Measurements from ENCODE around the gene FNDC3B.

The FNDC3B gene

GRCh38 chr3:172371544-172371943 lies 332.2 kb downstream of the FNDC3B start:
- DNase-seq (ENCODE audit: low spot score): no peak

DNA sequence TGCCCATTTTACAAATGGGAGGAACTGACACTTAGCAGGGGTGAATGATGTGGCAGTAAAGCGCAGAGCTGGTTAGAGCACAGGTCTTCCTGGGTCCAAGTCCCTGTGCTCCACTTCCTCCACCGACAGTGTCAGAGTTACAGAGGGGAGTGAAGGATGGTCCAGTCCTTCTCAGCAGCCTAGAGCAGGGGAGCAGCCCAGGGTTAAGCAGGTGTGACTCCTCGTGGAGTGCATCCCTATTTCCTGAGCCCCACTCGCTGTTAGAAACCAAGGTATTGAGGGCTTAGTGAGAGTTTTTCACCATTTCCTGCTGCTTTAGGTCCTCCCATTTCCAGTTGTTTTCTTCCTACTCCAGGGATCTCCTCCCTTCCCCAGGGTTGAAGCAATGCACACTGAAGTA lies 333.5 kb downstream of the FNDC3B start:
- no peak for DNase-seq (ENCODE audit: low spot score)

DNA sequence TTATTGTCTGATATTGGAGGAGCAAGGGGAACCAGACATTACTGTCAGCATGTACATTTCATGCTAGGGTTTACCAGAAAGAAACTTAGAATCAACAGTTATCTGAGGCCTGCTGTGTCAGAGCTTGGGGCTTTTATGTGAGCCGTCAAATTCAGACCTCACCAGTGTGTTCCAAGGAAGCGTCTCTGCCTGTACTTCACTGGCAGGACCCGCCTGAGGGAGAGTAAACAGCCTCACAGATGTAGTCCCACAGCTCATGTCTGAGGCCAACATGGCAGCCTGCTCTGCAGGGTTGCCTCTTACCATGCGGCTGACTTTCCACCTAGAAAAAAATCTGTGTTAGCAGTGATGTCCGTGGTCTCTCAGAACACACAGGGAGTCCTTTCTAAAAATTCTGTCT lies 334.5 kb downstream of the FNDC3B start:
- DNase-seq (ENCODE audit: low spot score): no peak

- no peak for DNase-seq (ENCODE audit: low spot score)
Observed at GRCh38 chr3:172375206-172375850, 335.9 kb downstream of the FNDC3B start.

DNA sequence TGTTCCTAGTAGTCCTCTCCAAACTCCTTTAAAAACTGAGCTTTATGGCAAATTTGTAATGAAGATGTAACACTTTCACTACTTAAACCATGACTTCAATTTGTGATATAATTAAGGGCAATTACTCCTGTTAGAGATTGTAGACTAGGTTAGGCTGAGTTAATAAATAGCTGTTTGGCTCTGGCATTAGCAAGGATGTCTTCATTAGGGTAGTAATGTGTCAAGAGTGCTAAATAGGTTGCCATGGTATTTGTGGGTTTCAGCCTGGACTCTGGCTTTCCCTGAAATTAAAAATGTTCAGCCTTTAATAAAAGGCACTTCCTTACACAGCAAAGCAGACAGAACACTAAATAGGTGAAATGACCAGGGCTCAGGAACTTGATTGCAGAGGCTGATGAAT lies 337.0 kb downstream of the FNDC3B start:
- DNase-seq (ENCODE audit: low spot score): no peak

DNA sequence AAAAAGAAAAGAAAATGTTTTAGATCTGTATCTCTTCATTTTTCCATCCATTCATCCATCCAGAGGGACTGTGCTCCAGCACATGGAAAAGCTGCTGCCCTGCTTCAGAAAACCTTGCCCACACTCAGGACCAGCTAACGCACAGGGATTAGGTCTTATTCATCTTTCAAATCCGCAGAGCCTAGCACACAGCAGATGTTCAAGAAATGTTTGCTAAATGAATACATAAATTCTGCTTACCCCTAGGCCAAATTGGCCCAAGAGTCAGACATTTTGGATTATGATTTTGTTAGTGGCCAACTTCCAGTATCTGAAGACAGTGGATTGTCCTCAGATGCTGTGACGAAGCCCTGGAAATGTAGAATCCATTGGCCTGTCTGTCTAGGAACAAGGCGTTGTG lies 337.5 kb downstream of the FNDC3B start:
- no peak for DNase-seq (ENCODE audit: low spot score)

DNA sequence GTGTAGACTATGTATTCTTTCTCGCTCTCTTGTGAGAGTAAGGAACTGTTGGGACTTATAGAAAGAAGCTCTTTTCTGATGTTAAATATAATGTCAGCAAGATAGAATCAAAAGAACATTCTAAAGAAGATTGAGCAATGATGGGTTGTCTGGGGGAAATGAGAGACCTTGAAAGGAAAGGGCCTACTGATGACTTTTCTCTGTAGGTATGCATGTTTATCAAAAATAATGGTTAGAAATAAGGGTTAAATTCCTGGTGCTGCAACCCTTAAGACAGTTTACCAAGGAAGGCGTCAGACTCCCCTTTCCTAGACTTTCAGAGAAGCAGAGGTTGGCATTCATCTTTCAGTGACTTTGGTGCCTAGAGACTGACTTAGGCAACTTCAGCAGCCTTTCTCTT lies 339.1 kb downstream of the FNDC3B start:
- DNase-seq (ENCODE audit: low spot score): no peak

GRCh38 chr3:172379372-172379771 lies 340.0 kb downstream of the FNDC3B start:
- no peak for DNase-seq (ENCODE audit: low spot score)

DNA sequence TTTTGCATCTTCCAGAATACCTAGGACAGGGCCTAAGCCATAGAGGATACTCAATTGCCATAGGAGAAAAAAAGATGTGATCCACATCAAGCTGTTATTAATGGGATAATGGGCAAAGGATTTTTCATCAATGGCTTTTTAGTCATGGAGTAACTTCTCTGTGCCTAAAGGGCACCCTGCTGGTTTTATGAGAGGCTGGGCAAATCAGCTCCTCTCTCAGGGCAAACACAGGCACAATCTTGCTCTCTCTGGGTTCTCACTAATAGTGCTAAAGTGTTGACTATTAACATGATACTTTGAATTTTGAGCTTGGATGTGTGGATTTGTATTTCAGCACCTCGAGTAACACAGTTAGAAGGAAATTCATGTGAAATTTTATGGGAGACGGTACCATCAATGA lies 341.3 kb downstream of the FNDC3B start:
- no peak for DNase-seq (ENCODE audit: low spot score)

GRCh38 chr3:172383306-172383796 lies 344.0 kb downstream of the FNDC3B start:
- no peak for DNase-seq (ENCODE audit: low spot score)

GRCh38 chr3:172384836-172385235 lies 345.5 kb downstream of the FNDC3B start:
- no peak for DNase-seq (ENCODE audit: low spot score)

GRCh38 chr3:172387728-172388127 lies 348.4 kb downstream of the FNDC3B start:
- DNase-seq (ENCODE audit: low spot score): no peak

GRCh38 chr3:172388412-172389078 lies 349.2 kb downstream of the FNDC3B start:
- DNase-seq (ENCODE audit: low spot score): no peak

- no peak for DNase-seq (ENCODE audit: low spot score)
Observed at GRCh38 chr3:172390792-172391191, 351.4 kb downstream of the FNDC3B start.

DNA sequence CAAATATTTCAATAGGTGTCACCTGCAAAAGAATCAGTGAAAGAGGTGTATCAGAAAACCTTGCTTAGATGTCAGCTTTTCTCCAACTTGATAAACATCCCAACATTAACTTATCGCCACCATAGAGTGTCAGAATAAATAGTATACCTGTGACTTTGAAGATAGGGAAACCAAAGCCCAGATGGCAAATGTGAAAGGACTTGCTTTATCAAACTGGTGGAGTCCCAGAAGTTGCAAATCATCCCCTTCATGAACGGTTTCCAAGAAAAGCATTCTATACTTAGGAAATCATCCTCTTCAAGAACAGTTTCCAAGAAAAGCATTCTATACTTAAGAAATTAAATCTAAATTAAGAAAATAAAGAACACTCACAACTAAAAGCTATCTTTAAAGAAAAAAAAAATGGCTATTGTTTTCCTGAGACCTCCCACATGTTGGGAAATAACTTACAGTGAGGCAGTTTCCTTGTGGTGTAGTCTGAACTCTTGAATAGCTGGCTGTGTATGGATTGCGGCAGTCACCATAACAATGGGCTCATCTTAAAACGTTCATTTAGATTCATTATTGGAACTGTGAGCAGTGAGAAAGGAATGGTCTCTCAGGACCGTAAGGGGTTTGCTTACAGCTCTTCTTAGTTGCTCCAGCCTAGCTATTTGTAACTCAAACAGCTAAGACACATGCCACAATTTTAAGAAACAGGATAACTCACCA lies 352.4 kb downstream of the FNDC3B start:
- peak; percentile 10 for DNase-seq (ENCODE audit: low spot score)

DNA sequence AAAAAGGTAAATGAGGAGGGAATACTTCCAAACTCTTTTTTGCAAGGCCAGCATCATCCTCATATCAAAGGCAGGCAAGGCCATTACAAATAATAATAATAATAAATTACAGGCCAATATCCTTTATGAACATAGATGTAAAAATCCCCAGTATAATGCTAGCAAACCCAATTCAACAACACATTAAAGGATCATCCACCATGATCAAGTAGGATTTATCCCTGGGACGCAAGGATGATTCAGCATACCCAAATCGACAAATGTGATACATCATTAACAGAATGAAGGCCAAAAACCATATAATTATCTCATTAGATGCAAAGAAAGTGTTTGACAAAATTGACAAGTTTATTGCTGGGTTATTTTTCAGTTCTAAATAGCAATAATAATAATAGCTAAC lies 355.3 kb downstream of the FNDC3B start:
- no peak for DNase-seq (ENCODE audit: low spot score)

DNA sequence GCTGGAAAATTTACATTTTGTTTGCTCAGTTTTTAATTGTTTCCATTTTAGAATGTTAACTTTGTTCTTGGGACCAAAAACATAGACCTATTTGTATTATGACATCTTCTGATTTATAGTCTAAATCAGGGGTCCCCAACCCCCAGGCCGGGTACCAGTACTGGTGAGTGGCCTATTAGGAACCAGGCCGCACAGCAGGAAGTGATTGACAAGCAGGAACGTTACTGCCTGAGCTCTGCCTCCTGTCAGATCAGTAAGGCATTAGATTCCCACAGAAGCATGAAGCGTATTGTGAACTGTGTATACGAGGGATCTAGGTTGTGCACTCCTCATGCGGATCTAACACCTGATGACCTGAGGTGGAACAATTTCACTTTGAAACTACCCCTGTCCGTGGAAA lies 357.0 kb downstream of the FNDC3B start:
- DNase-seq (ENCODE audit: low spot score): no peak

DNA sequence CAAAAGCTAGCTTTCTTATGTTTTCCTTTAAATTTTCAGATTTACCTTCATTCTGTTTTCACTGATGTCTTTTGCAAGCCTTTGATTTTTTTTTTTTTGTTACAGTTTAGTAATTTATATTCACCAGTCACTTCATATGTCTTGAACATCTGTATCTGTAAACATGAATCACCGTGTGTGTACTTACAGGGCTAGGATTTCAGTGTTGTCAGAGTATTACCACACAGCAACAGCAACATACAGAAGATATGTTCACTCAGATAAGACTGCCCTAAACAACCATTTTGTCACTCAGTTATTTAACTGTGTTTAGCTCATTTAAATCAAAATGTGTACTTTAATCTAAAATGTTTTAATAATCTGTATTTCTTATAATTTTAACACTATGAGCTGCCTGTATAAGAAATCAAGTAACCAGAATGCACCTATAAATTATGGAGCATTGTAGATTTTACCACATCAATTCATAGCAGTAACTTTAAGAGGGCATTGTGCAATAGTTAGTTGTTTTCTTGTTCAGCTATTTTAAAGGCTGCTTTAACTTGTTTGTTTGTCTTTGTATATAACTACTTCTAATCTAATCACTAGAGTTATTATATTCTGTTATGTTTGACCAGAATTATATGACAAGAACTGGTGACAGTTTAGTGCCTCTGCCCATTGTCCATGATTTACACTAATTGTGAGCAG lies 358.5 kb downstream of the FNDC3B start:
- DNase-seq (ENCODE audit: low spot score): no peak

- DNase-seq (ENCODE audit: low spot score): no peak
Observed at GRCh38 chr3:172398484-172398883, 359.1 kb downstream of the FNDC3B start.

- DNase-seq (ENCODE audit: low spot score): no peak
Observed at GRCh38 chr3:172402090-172402489, 362.7 kb downstream of the FNDC3B start.

GRCh38 chr3:172402892-172403643 lies 363.7 kb downstream of the FNDC3B start:
- no peak for DNase-seq (ENCODE audit: low spot score)

Measured in hematopoietic multipotent progenitor cell treated with erythropoietin and hydrocortisone succinate and interleukin-3 and kit ligand, for 15 days (in vitro differentiated cells).